Transverse colon (tissue), 3 donors: Measurements from ENCODE around the gene NMD3.

ENCODE experiments used
- EP300 ChIP-seq: sonication (generic); formaldehyde crosslinking; IDR thresholded peaks from one replicate; pipeline ENCODE4 v1.6.1; 2017; ENCODE audit warnings: antibody characterized with exemption, low read depth
- POLR2A ChIP-seq: fragments of 450-650 bp; IDR thresholded peaks from one replicate; pipeline ENCODE4 v1.6.1; 2016; ENCODE audit warnings: antibody characterized with exemption, mild to moderate bottlenecking, moderate library complexity
- TF ChIP-seq, protein P1 (sequence below), 5 experiments: fragments of 200-600 bp in 3 of 5; fragments of 450-650 bp in 2 of 5; sonication (generic) in 3 of 5; IDR thresholded peaks; 1 replicate in 2 of 5; 2 replicates in 3 of 5; pipeline ENCODE4 v1.5.1; 2016 to 2017; ENCODE audit warnings: antibody characterized with exemption in 5 of 5, inconsistent platforms in 3 of 5, mild to moderate bottlenecking in 2 of 5, moderate library complexity in 1 of 5

DNA sequence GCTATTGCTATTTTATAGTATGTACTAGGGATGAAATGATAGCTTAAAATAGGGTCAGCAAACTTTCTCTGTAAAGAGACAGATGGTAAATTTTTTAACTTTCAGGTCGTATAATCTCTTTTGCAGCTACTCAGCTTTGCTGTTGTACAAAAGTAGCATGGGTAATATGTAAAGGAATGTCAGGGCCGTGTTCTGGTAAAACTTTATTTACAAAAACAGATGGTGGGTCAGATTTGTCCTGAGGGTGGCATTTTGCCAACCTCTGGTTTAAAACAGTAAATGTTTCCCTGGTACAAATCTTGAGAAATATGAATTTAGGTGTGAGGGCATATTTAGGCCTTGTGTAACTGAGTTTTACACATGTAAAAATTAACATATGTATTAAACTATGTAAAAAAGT, 18.6 kb downstream of the NMD3 start:
- TF ChIP-seq, protein P1, sequence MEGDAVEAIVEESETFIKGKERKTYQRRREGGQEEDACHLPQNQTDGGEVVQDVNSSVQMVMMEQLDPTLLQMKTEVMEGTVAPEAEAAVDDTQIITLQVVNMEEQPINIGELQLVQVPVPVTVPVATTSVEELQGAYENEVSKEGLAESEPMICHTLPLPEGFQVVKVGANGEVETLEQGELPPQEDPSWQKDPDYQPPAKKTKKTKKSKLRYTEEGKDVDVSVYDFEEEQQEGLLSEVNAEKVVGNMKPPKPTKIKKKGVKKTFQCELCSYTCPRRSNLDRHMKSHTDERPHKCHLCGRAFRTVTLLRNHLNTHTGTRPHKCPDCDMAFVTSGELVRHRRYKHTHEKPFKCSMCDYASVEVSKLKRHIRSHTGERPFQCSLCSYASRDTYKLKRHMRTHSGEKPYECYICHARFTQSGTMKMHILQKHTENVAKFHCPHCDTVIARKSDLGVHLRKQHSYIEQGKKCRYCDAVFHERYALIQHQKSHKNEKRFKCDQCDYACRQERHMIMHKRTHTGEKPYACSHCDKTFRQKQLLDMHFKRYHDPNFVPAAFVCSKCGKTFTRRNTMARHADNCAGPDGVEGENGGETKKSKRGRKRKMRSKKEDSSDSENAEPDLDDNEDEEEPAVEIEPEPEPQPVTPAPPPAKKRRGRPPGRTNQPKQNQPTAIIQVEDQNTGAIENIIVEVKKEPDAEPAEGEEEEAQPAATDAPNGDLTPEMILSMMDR (IDR thresholded peaks at IDR 0.05), result no peak
- no peak for TF ChIP-seq POLR2A
- TF ChIP-seq EP300, result no peak
